NCI-H187 (cell line): ENCODE data around the gene ZDHHC11.

ENCODE experiments used
- DNase-seq, 2 experiments: peaks; one replicate each; lab custom pipeline; 2025; lab: John Stamatoyannopoulos, UW

Gene ZDHHC11

GRCh38 chr5:746258-746761 is 104.5 kb downstream of the ZDHHC11 start:
- DNase-seq, result no peak
